B cell (primary cell): ENCODE results near the gene ITIH1. TPM values are rescaled to one million over a fixed set of nuclear protein-coding genes. Genes with fewer than 3 reads are reported as not detected.

Source experiments
- ATAC-seq: fragments of 200-7000 bp; cut with Tn5 transposase; one replicate; pipeline ENCODE4 v1.10.0; 2021; ENCODE audit warnings: low read depth, mild to moderate bottlenecking, moderate number of reproducible peaks, moderate library complexity
- CTCF ChIA-PET: fragments of 350-600 bp; sonication (Branson Sonifier 250); formaldehyde crosslinking; loops from one replicate; lab custom pipeline; 2021; ENCODE audit warnings: antibody characterized with exemption, inconsistent platforms; lab: Charles Lee
- POLR2A ChIA-PET: fragments of 350-600 bp; sonication (Branson Sonifier 250); formaldehyde crosslinking; loops from one replicate; lab custom pipeline; 2021; ENCODE audit warnings: antibody characterized with exemption; lab: Charles Lee
- DNase-seq: peaks from one replicate; pipeline ENCODE4 v3.0.0; 2013
- H2AFZ ChIP-seq: 2 replicates; pipeline ENCODE4 v1.6.1; 2012; ENCODE audit warnings: mild to moderate bottlenecking, low read depth, low read length; ENCODE audit not compliant: insufficient read depth, poor library complexity, severe bottlenecking
- H3K27ac ChIP-seq, 2 donors: 1 replicate in 1 of 2; 2 replicates in 1 of 2; pipeline ENCODE4 v1.5.1; 2012 to 2013; ENCODE audit warnings: low read length in 2 of 2, mild to moderate bottlenecking in 2 of 2, moderate library complexity in 1 of 2
- H3K27me3 ChIP-seq, 4 experiments: fragments of 200-600 bp in 1 of 4; sonication (generic) in 1 of 4; replicated peaks in 1 of 4; 1 replicate in 2 of 4; 2 replicates in 2 of 4; pipeline versions ENCODE4 v1.6.1 to v1.7.0; 2013 to 2016; ENCODE audit warnings: low read length in 3 of 4, mild to moderate bottlenecking in 2 of 4, mixed read lengths in 1 of 4, moderate library complexity in 1 of 4; ENCODE audit not compliant: insufficient read depth in 4 of 4, control insufficient read depth in 3 of 4; ENCODE audit errors: control extremely low read depth in 1 of 4
- H3K36me3 ChIP-seq, 2 experiments: replicated peaks in 1 of 2; 1 replicate in 1 of 2; 2 replicates in 1 of 2; pipeline versions ENCODE4 v1.6.1 to v1.7.1; 2013; ENCODE audit warnings: low read length in 1 of 2; ENCODE audit not compliant: insufficient read depth in 2 of 2, control insufficient read depth in 1 of 2; ENCODE audit errors: control extremely low read depth in 1 of 2, extremely low read depth in 1 of 2
- H3K4me1 ChIP-seq, 2 donors: fragments of 200-600 bp in 1 of 2; sonication (generic) in 1 of 2; 1 replicate in 1 of 2; 2 replicates in 1 of 2; pipeline versions ENCODE4 v1.5.1 to v1.6.1; 2013 to 2017; ENCODE audit warnings: low read length in 2 of 2; ENCODE audit not compliant: control insufficient read depth in 2 of 2, insufficient read depth in 2 of 2
- H3K4me2 ChIP-seq: replicated peaks from 2 replicates; pipeline ENCODE3; 2012; ENCODE audit warnings: mild to moderate bottlenecking, low read depth, low read length; ENCODE audit not compliant: poor library complexity, severe bottlenecking
- H3K4me3 ChIP-seq, 5 experiments: fragments of 200-600 bp in 1 of 5; sonication (generic) in 1 of 5; 1 replicate in 3 of 5; 2 replicates in 2 of 5; pipeline versions ENCODE4 v1.5.1 to v1.7.0; 2011 to 2016; ENCODE audit warnings: low read length in 4 of 5, mild to moderate bottlenecking in 4 of 5, low read depth in 2 of 5, control low read depth in 1 of 5, moderate library complexity in 1 of 5; ENCODE audit not compliant: insufficient read depth in 1 of 5; ENCODE audit errors: control extremely low read depth in 1 of 5, extremely low read depth in 1 of 5
- H3K79me2 ChIP-seq: fragments of 200-600 bp; sonication (generic); one replicate; pipeline ENCODE4 v1.6.0; 2016; ENCODE audit warnings: low read length; ENCODE audit not compliant: control insufficient read depth, insufficient read depth
- H3K9ac ChIP-seq: fragments of 200-600 bp; sonication (generic); 2 replicates; pipeline ENCODE4 v1.6.1; 2017; ENCODE audit warnings: mild to moderate bottlenecking, low read length, moderate library complexity
- H3K9me3 ChIP-seq, 3 donors: one replicate each; pipeline versions ENCODE4 v1.6.1 to v1.7.1; 2013; ENCODE audit warnings: low read length in 2 of 3; ENCODE audit not compliant: control insufficient read depth in 2 of 3, insufficient read depth in 1 of 3; ENCODE audit errors: control extremely low read depth in 1 of 3
- H4K20me1 ChIP-seq: 2 replicates; pipeline ENCODE4 v1.6.0; 2012; ENCODE audit warnings: mild to moderate bottlenecking, low read length; ENCODE audit not compliant: insufficient read depth, control insufficient read depth, poor library complexity, severe bottlenecking
- H3K27ac Mint-ChIP-seq: one replicate; pipeline ENCODE4 v1.8.0; 2021; ENCODE audit warnings: mixed read lengths
- H3K27me3 Mint-ChIP-seq: one replicate; pipeline ENCODE4 v1.8.0; 2021; ENCODE audit warnings: mixed read lengths
- H3K4me1 Mint-ChIP-seq: one replicate; pipeline ENCODE4 v1.8.0; 2021; ENCODE audit warnings: mixed read lengths
- H3K4me3 Mint-ChIP-seq: one replicate; pipeline ENCODE4 v1.8.0; 2021; ENCODE audit warnings: mixed read lengths
- H3K9me3 Mint-ChIP-seq: one replicate; pipeline ENCODE4 v1.8.0; 2022; ENCODE audit warnings: mixed read lengths; ENCODE audit not compliant: insufficient read depth
- CTCF ChIP-seq: fragments of 200-600 bp; IDR thresholded peaks from one replicate; pipeline ENCODE4 v1.8.0; 2022; ENCODE audit warnings: antibody characterized with exemption, mild to moderate bottlenecking
- EZH2 ChIP-seq: IDR thresholded peaks from 2 replicates; pipeline ENCODE4 v1.6.1; 2012; ENCODE audit warnings: borderline replicate concordance, low read depth, mild to moderate bottlenecking, moderate library complexity, low read length; ENCODE audit not compliant: insufficient read depth, poor library complexity, severe bottlenecking
- WGBS: methylation state at CpG from one replicate; pipeline ENCODE4 v1.1.5; 2013; ENCODE audit warnings: missing lambda C conversion rate; ENCODE audit not compliant: insufficient coverage; 5-methylcytosine and 5-hydroxymethylcytosine counted together
- intact Hi-C: fragments of 100-400 bp; cut with micrococcal nuclease; formaldehyde crosslinking; loops from one replicate; pipeline ENCODE4 v1.10.0; 2022
- polyA plus RNA-seq: library from polyadenylated mRNA; depleted of rRNA; stranded (reverse); fragments of >200 nt; gene quantifications from 2 replicates; pipeline ENCODE4 v1.2.3, GENCODE V29; 2012
- total RNA-seq, 2 donors: library from RNA; stranded (reverse); fragments of 120-200 nt in 1 of 2; gene quantifications; 1 replicate in 1 of 2; 2 replicates in 1 of 2; pipeline versions ENCODE4 v1.2.3 to v1.2.4, GENCODE V29; 2013 to 2022

ITIH1 gene
- total and polyA plus RNA-seq, 2 donors (not counting 1 experiment from before 2014, with no cell fraction given): 2.0 TPM; not detected in 1

GRCh38 chr3:52743721-52744120, 33.7 kb upstream of the ITIH1 start:
- Histone ChIP-seq H3K36me3 (peaks cover 8 to 45% of the 10 kb centered on the region in 2 experiments), H3K27ac (no peak overlapping the region), H3K9me3 (no peaks in the 10 kb centered on the region), H4K20me1 (no peaks in the 10 kb centered on the region), H3K4me3 (no peak overlapping the region), H3K27me3 (no peaks in the 10 kb centered on the region), H3K79me2 (no peaks in the 10 kb centered on the region), H3K4me2 (no peak overlapping the region), H2AFZ (no peak overlapping the region), H3K9ac (no peak overlapping the region), H3K4me1 (no peaks in the 10 kb centered on the region)
- no peak overlapping the region for H3K4me3 Mint-ChIP-seq
- no peaks in the 10 kb centered on the region for H3K9me3 Mint-ChIP-seq
- POLR2A ChIA-PET: no interaction called here
- CTCF ChIA-PET: interaction anchor here (1.0 to 3.2 kb wide), 7 partner anchors 15 to 329 kb away, joined by 3 to 18 read pairs (median 6); no protein-coding TSS in a partner anchor
- WGBS: no CpG with 5 or more reads among the region's 2 CpGs
- ATAC-seq (no peak), DNase-seq (no peak)
- H3K4me1 Mint-ChIP-seq: no peaks in the 10 kb centered on the region
- intact Hi-C loops: no loop called here
- no peaks in the 10 kb centered on the region for H3K27me3 Mint-ChIP-seq
- TF ChIP-seq CTCF (no peak), EZH2 (no peak)
- H3K27ac Mint-ChIP-seq: no peak overlapping the region

GRCh38 chr3:52752045-52752660, 25.2 kb upstream of the ITIH1 start:
- Mint-ChIP-seq H3K4me3 (no peak overlapping the region), H3K27me3 (no peaks in the 10 kb centered on the region), H3K4me1 (no peaks in the 10 kb centered on the region), H3K27ac (no peak overlapping the region), H3K9me3 (no peaks in the 10 kb centered on the region)
- no peak for TF ChIP-seq EZH2
- TF ChIP-seq CTCF: no peak
- WGBS: no CpG with 5 or more reads among the region's 3 CpGs
- DNase-seq (no peak), ATAC-seq (no peak)
- H3K27me3 ChIP-seq: no peaks in the 10 kb centered on the region
- H3K79me2 ChIP-seq: no peaks in the 10 kb centered on the region
- H3K4me3 ChIP-seq: no peak overlapping the region
- no peaks in the 10 kb centered on the region for H3K4me1 ChIP-seq
- H4K20me1 ChIP-seq: no peaks in the 10 kb centered on the region
- CTCF ChIA-PET: no interaction called here
- no peak overlapping the region for H2AFZ ChIP-seq
- H3K9me3 ChIP-seq: no peaks in the 10 kb centered on the region
- H3K36me3 ChIP-seq: peaks cover 0 to 34% of the 10 kb centered on the region in 2 experiments
- H3K4me2 ChIP-seq: no peak overlapping the region
- POLR2A ChIA-PET: interaction anchor here (0.6 kb wide), 1 partner anchor 207 kb away, joined by 3 read pairs; no protein-coding TSS in a partner anchor
- intact Hi-C loops: no loop called here
- no peak overlapping the region for H3K27ac ChIP-seq
- no peak overlapping the region for H3K9ac ChIP-seq
